ENCODE results near the gene FHAD1. TPM values are rescaled to one million over a fixed set of nuclear protein-coding genes. Genes with fewer than 3 reads are reported as not detected.

Gene FHAD1
- total RNA-seq, 1 experiment from 2014 or later: 1.9 TPM

DNA sequence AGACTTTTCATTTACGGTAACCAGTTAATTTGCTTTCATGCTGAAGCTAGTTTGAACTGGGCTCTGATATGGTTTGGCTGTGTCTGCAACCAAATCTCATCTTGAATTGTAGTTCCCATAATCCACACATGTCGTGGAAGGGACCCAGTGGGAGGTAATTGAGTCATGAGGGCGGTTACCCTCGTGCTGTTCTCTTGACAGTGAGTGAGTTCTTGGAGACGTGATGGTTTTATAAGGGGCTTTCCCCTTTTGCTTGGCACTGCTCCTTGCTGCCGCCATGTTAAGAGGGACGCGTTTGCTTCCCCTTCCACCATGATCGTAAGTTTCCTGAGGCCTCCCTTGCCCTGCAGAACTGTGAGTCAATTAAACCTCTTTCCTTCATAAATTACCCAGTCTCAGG lies 10.3 kb upstream of the FHAD1 start:
- Histone ChIP-seq H2AFZ (ENCODE audit: low read length) (no peak overlapping the region), H3K9ac (ENCODE audit: extremely low read depth, insufficient read length, low read length) (no peak overlapping the region)

More for the DNA sequence above, 10.3 kb upstream of the FHAD1 start:
- no peaks in the 10 kb centered on the region for H3K79me2 ChIP-seq (ENCODE audit: insufficient read depth, low read length)
- H3K4ac ChIP-seq (ENCODE audit: low read depth, low read length): no peak overlapping the region
- Mint-ChIP-seq H3K4me3 (no peak overlapping the region), H3K4me1 (peaks cover 18% of the 10 kb centered on the region in 2 experiments), H3K36me3 (ENCODE audit: insufficient read depth in 1 of 3, low read depth in 3 of 3) (no peaks in the 10 kb centered on the region), H3K9me3 (no peaks in the 10 kb centered on the region), H3K27me3 (ENCODE audit: low read depth) (peaks cover 14% of the 10 kb centered on the region), H3K27ac (no peak overlapping the region)
- H2AK5ac ChIP-seq (ENCODE audit: insufficient read length, low read length): no peak overlapping the region
- no peak overlapping the region for H2BK12ac ChIP-seq (ENCODE audit: insufficient read length, low read depth, low read length)
- H3K79me1 ChIP-seq (ENCODE audit: insufficient read depth, low read depth, low read length, poor library complexity, severe bottlenecking): no peaks in the 10 kb centered on the region
- H3K18ac ChIP-seq (ENCODE audit: insufficient read length, low read depth, low read length): no peak overlapping the region
- no peak overlapping the region for H3T11ph ChIP-seq (ENCODE audit: low read length)
- H3K56ac ChIP-seq (ENCODE audit: insufficient read length, low read depth, low read length): no peak overlapping the region
- no peak for DNase-seq
- H3K4me2 ChIP-seq (ENCODE audit: insufficient read depth, insufficient read length, low read length): no peak overlapping the region
- H3K14ac ChIP-seq (ENCODE audit: insufficient read depth, low read length): no peak overlapping the region
- no peaks in the 10 kb centered on the region for H3K27me3 ChIP-seq (ENCODE audit: insufficient read depth, low read length)
- no peak overlapping the region for H3K27ac ChIP-seq (ENCODE audit: insufficient read length, low read depth, low read length)
- H4K5ac ChIP-seq (ENCODE audit: insufficient read length, low read depth, low read length): no peak overlapping the region
- no peak overlapping the region for H4K8ac ChIP-seq (replicated peaks; ENCODE audit: insufficient read length, low read depth, low read length)
- H3K4me1 ChIP-seq (ENCODE audit: insufficient read depth, low read length): peaks cover 5% of the 10 kb centered on the region; the same call in 1 of the 2 replicates
- H4K20me1 ChIP-seq (ENCODE audit: control insufficient read depth, insufficient read depth, insufficient read length): no peaks in the 10 kb centered on the region
- no peaks in the 10 kb centered on the region for H3K9me3 ChIP-seq (ENCODE audit: control insufficient read depth, low read depth, low read length)
- H4K91ac ChIP-seq (ENCODE audit: insufficient read length, low read depth, low read length): no peak overlapping the region
- no peak overlapping the region for H2BK120ac ChIP-seq (ENCODE audit: low read depth, low read length, poor library complexity, severe bottlenecking)
- no peak overlapping the region for H3K23ac ChIP-seq (ENCODE audit: insufficient read length, low read depth, low read length)
- H2BK20ac ChIP-seq (ENCODE audit: low read depth, low read length, poor library complexity, severe bottlenecking): no peak overlapping the region
- H2BK15ac ChIP-seq (ENCODE audit: low read depth, low read length): no peak overlapping the region
- H3K23me2 ChIP-seq (ENCODE audit: insufficient read length, low read depth, low read length, poor library complexity, severe bottlenecking): no peaks in the 10 kb centered on the region
- no CpG with 5 or more reads among the region's 9 CpGs for WGBS (ENCODE audit: extremely low coverage, insufficient read length, low lambda C conversion rate)
- TF ChIP-seq, protein P1, sequence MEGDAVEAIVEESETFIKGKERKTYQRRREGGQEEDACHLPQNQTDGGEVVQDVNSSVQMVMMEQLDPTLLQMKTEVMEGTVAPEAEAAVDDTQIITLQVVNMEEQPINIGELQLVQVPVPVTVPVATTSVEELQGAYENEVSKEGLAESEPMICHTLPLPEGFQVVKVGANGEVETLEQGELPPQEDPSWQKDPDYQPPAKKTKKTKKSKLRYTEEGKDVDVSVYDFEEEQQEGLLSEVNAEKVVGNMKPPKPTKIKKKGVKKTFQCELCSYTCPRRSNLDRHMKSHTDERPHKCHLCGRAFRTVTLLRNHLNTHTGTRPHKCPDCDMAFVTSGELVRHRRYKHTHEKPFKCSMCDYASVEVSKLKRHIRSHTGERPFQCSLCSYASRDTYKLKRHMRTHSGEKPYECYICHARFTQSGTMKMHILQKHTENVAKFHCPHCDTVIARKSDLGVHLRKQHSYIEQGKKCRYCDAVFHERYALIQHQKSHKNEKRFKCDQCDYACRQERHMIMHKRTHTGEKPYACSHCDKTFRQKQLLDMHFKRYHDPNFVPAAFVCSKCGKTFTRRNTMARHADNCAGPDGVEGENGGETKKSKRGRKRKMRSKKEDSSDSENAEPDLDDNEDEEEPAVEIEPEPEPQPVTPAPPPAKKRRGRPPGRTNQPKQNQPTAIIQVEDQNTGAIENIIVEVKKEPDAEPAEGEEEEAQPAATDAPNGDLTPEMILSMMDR (conservative IDR thresholded peaks at IDR 0.05): no peak
- no peak overlapping the region for H2BK5ac ChIP-seq (ENCODE audit: insufficient read length, low read length)
